Fibroblast of gingiva (primary cell): ENCODE measurements around the gene PRKN.

Source experiments
- DNase-seq: peaks from one replicate; pipeline ENCODE4 v3.0.0-alpha.2; 2011; ENCODE audit warnings: low read depth

Gene PRKN

GRCh38 chr6:162442687-162443086, 284.9 kb downstream of the PRKN start:
- DNase-seq, result no peak

DNA sequence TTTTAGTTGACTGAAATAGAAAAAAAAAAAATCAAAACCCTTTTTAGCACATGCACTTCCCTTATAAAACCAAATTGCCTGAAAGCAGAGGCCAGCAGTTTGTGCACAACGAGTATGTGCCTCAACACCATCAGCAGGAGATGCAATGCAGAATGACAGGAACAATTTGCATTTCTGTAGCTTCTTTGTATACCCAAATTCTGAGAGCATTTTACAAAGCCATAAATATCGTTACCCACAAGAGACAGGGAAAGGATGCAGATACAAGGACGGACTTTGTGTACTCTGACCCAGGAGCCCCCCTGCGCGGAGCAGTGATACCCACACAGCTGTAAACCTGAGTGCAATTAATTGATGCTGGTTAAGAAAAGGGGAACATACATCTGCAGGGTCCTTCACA, 285.6 kb downstream of the PRKN start:
- DNase-seq, result no peak

DNA sequence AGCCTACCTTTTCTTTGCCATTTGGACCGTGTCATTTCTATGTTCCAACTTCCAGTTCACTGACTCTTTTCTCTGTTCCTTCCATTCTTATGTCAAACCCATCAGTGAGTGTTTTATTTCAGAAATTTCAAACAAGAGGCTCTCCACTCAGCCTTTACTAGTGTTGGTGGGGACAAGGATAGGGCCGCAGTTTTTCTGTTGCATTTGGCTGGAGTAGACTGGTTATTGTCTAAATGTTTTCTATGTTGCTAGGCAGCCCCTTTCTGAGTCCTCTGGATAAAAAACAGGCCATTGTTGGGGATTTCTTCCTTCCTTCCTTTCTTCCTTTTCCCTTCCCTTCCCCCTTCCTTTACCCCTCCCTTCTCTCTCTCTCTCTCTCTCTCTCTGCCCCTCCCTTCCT, 288.6 kb downstream of the PRKN start:
- no peak for DNase-seq

DNA sequence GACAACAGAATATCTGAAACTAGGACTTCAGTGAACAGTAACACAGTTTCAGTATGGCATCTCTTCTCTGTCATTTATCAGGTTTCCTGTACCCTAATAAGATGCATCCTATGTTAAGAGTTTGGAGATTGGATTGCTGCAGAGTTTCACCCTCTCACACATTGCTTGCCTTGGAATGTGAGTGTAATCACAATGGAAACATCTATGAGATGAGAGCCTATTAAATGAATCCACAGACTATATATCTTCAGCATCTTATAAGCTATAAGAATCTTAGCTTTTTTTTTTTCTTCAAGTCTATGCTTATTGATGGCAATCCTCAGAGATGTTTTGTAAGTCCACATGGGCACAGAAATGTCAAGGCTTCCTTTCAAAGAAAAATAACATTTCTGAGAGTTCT, 292.5 kb downstream of the PRKN start:
- no peak for DNase-seq

GRCh38 chr6:162421004-162421403, 306.6 kb downstream of the PRKN start:
- no peak for DNase-seq

GRCh38 chr6:162416831-162417537, 310.6 kb downstream of the PRKN start:
- DNase-seq, result no peak

- DNase-seq, result no peak
Observed at GRCh38 chr6:162416307-162416706, 311.3 kb downstream of the PRKN start.

- DNase-seq, result no peak
Observed at GRCh38 chr6:162409741-162410691, 317.6 kb downstream of the PRKN start.

DNA sequence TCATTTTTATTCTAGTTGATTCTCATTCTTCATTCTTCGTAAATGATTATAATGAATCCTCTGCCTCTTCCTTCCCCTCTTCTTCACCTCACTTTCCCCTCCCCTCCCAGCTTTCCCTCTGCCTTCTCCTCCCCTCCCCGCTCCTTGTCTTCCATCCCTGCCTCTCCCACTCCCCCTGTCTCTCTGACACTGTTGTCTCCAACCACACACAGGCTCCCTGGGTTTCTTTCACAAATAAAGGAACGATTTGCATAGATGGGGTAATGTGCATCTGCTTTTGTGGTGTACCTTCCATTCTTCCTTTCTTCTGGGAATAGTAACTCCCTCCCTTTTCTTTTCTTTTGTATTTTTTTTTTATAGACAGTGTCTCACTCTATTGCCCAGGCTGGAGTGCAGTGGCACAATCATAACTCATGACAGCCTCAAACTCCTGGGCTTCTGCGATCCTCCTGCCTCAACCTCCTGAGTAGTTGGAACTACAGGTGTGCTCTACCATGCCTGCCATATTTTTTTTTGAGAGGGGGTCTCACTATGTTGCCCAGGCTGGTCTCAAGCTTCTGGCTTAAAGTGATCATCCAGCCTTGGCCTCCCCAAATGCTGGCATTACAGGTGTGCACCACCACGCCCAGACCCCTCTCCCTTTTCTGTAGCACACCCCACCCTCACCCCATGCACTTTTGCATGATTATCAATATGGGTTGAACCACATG, 318.6 kb downstream of the PRKN start:
- DNase-seq, result no peak

- DNase-seq, result no peak
Observed at GRCh38 chr6:162404951-162405350, 322.6 kb downstream of the PRKN start.

DNA sequence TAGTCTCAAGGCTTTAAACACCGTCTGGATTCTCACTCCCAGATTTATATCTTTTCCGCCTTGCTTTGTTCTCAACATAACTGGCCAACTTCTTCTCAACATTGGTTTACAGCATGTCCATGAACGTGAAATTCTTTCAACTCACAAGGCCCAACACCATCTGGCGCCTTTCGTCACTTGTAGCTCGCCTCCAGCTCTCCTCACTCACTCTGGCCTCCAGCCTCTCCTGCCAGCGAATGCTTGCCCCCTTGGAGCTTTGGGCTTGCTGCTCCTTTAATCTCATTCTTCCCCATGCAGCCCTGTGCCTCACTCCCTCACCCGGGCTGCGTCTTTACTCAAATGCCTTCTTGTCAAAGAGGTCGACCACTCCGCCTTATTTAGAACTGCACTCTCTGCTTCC, 324.5 kb downstream of the PRKN start:
- DNase-seq, result no peak

GRCh38 chr6:162395181-162395580, 332.4 kb downstream of the PRKN start:
- no peak for DNase-seq

DNA sequence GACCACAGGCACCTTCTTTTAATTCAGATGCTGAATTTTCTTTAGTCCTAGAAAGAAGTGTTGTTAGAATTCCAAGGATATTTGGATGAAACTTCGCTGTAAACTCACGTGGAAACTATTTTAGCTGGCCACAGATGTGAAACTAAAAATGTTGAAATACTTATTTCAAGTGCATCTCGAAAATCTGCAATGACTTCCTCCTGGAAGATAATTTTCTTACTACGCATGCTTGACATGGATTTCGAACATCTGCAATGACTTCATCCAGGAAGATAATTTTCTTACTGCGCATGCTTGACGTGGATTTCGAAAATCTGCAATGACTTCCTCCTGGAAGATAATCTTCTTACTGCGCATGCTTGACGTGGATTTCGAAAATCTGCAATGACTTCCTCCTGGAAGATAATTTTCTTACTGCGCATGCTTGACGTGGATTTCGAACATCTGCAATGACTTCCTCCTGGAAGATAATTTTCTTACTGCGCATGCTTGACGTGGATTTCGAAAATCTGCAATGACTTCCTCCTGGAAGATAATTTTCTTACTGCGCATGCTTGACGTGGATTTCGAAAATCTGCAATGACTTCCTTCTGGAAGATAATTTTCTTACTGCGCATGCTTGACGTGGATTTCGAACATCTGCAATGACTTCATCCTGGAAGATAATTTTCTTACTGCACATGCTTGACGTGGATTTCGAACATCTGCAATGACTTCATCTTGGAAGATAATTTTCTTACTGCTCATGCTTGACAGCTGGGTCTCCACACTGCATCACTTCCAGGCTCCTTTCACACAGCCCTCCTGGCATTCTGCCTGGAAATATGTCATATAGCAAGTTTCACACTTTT, 336.4 kb downstream of the PRKN start:
- peak; percentile 85 for DNase-seq

- no peak for DNase-seq
Observed at GRCh38 chr6:162389343-162390085, 338.1 kb downstream of the PRKN start.

- DNase-seq, result no peak
Observed at GRCh38 chr6:162388383-162388777, 339.2 kb downstream of the PRKN start.

DNA sequence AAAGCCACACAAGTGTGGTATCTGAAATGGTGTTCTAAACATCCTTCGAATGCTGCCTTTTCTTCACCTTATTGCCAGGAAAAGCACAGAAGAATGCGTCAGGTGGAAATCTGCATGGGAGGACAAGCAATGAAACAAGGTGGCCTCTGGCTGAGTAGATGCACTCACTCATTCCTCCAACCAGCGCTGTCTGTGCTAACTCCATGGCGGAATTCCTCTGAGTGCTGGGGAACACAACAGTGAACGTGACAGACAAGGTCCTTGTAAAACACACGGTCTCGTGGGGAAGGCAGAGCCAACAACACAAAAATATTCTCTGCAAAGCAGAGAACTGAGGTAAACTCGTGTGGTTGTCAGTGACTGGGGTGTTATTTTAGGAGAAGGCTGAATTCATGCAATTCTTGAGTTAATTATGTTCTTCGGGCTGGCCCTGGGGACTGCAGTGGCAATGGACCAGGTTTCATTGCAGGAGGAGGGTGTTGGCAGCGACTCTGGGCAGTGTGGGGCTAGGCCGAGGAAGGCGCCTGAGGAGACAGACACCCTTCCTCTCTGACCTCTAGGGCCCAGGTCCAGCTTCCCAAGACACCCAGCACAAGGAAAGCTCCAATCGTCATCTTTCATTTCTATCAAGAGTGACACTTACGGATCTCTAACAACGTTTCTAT, 339.7 kb downstream of the PRKN start:
- DNase-seq, result no peak

GRCh38 chr6:162385980-162386379, 341.6 kb downstream of the PRKN start:
- DNase-seq, result peak; percentile 71

DNA sequence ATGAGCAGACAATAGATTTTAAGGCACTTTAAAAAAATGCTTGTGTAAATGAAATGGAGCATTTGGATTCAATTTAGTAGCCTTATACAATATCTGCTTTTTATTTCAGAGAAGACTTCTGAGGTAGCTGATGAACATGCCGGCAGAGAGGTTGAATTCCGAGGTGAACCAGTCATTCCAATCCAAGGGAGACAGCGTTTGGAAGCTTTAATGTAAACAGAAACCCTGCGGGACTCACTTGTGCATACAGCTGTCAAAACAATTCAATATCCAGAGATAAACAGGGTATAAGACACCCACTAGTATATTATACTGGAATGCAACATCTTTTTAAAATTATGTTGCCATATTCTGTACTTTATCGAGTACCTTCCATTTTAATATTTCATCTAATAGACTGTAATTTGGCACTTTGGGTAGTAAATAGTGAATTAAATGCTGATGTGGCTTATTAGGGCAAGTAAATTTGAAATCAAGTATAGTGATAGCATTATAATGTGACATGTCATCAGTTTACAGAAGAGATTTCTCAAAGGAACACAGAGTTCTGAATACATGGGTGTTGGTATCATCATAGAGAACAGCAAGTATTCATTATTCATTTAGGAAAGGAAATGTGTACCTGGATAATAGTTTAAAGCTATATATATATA, 347.7 kb downstream of the PRKN start:
- DNase-seq, result peak; percentile 90

DNA sequence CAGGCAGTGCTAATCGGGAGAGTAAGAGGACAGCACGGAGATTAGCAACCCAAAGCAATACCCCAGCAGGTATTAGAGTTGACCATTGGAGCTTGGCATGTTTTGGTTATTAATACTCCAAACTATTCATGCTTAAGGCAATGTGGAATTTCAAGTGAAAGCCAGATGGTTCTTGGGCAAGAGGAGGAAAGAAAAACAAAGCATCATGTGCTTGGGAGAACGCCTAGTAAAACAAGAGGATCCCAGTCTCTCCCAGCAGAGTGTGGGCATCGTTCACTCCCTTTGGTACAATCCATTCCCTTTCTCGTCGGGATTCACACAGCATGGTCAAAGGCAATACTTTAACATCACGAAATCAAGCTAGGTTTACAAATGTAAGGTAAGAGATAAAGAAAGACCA, 349.8 kb downstream of the PRKN start:
- peak; percentile 89 for DNase-seq

DNA sequence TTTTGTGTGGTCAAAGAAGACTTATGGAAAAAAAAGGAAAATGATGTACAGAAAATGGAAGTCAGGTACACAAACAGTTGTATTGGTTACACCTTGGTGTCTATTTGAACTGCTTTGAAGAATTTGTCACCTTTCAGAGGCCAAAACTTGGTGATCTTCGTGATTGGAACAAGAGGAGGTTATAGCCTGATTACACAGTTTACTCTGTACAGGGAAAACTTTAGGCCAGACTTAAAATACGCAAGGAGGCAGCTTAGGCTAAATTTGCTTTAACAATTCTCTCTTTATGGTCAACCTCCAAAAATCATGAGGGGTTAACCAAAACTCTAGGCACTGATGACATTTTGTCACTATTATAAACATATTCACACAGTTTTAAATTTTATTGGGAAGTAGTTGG, 353.7 kb downstream of the PRKN start:
- no peak for DNase-seq
